ENCODE results near the gene C11orf21. TPM values are rescaled to one million over a fixed set of nuclear protein-coding genes. Genes with fewer than 3 reads are reported as not detected.

Gene C11orf21
- total and polyA plus RNA-seq, 9 of the 15 experiments (the other 6 are each of a cell fraction or from before 2014, with no cell fraction given), result 0.10 to 2.6 (median 2.0) TPM

GRCh38 chr11:2269601-2270321, 32.0 kb downstream of the C11orf21 start (continued):
- TF ChIP-seq USF2 (CRISPR knock-in tag; IDR thresholded peaks at IDR 0.05) (peak; percentile 45), CREM (IDR thresholded peaks at IDR 0.05; ENCODE audit: low read depth) (no peak), CTCF (IDR thresholded peaks at IDR 0.05 in 2 of 3, conservative IDR thresholded peaks at IDR 0.05 in 1 of 3; ENCODE audit: insufficient read depth in 2 of 3, low read depth in 1 of 3, low read length in 3 of 3) (peak in 1 of 3 experiments; percentile 47; a peak in 3 of 6 replicates), JUNB (CRISPR knock-in tag; conservative IDR thresholded peaks at IDR 0.05) (no peak), SOX6 (IDR thresholded peaks at IDR 0.05) (no peak), POLR3G (IDR thresholded peaks at IDR 0.05; ENCODE audit: extremely low read depth, insufficient read length, insufficient replicate concordance) (no peak), KAT7 (CRISPR knock-in tag; IDR thresholded peaks at IDR 0.05; ENCODE audit: borderline replicate concordance) (no peak), HOMEZ (CRISPR knock-in tag; IDR thresholded peaks at IDR 0.05) (0 out of 2 replicates have a peak, but pooled peaks have one; percentile 26), CXXC5 (CRISPR knock-in tag; IDR thresholded peaks at IDR 0.05) (peak; percentile 83), STAG1 (CRISPR knock-in tag; IDR thresholded peaks at IDR 0.05; ENCODE audit: borderline replicate concordance) (peak; percentile 41), ZNF282 (CRISPR knock-in tag; IDR thresholded peaks at IDR 0.05) (peak; percentile 78), NFXL1 (CRISPR knock-in tag; IDR thresholded peaks at IDR 0.05) (no peak), E2F5 (CRISPR knock-in tag; IDR thresholded peaks at IDR 0.05) (peak; percentile 90), DIDO1 (tag; IDR thresholded peaks at IDR 0.05; ENCODE audit: low read depth) (no peak), TCF3 (CRISPR knock-in tag; IDR thresholded peaks at IDR 0.05) (0 out of 2 replicates have a peak, but pooled peaks have one; percentile 15)
- TF ChIP-seq, protein P1, sequence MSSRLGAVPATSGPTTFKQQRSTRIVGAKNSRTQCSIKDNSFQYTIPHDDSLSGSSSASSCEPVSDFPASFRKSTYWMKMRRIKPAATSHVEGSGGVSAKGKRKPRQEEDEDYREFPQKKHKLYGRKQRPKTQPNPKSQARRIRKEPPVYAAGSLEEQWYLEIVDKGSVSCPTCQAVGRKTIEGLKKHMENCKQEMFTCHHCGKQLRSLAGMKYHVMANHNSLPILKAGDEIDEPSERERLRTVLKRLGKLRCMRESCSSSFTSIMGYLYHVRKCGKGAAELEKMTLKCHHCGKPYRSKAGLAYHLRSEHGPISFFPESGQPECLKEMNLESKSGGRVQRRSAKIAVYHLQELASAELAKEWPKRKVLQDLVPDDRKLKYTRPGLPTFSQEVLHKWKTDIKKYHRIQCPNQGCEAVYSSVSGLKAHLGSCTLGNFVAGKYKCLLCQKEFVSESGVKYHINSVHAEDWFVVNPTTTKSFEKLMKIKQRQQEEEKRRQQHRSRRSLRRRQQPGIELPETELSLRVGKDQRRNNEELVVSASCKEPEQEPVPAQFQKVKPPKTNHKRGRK (tag; IDR thresholded peaks at IDR 0.05), result no peak
- TF ChIP-seq, protein P2, sequence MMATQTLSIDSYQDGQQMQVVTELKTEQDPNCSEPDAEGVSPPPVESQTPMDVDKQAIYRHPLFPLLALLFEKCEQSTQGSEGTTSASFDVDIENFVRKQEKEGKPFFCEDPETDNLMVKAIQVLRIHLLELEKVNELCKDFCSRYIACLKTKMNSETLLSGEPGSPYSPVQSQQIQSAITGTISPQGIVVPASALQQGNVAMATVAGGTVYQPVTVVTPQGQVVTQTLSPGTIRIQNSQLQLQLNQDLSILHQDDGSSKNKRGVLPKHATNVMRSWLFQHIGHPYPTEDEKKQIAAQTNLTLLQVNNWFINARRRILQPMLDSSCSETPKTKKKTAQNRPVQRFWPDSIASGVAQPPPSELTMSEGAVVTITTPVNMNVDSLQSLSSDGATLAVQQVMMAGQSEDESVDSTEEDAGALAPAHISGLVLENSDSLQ (IDR thresholded peaks at IDR 0.05), result no peak
- TF ChIP-seq, protein P3, sequence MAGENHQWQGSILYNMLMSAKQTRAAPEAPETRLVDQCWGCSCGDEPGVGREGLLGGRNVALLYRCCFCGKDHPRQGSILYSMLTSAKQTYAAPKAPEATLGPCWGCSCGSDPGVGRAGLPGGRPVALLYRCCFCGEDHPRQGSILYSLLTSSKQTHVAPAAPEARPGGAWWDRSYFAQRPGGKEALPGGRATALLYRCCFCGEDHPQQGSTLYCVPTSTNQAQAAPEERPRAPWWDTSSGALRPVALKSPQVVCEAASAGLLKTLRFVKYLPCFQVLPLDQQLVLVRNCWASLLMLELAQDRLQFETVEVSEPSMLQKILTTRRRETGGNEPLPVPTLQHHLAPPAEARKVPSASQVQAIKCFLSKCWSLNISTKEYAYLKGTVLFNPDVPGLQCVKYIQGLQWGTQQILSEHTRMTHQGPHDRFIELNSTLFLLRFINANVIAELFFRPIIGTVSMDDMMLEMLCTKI (IDR thresholded peaks at IDR 0.05; ENCODE audit: partially characterized antibody), result no peak

All from K562 (cell line).